Nephron progenitor cell (in vitro differentiated cells): Measurements from ENCODE around the gene ARHGEF7.

Source experiments
- DNase-seq: peaks from one replicate; pipeline ENCODE4 v3.0.0; 2021
- H3K27ac Mint-ChIP-seq: 2 replicates; pipeline ENCODE4 v1.8.0; 2021; ENCODE audit warnings: mild to moderate bottlenecking, moderate library complexity, mixed read lengths
- H3K27me3 Mint-ChIP-seq: 2 replicates; pipeline ENCODE4 v1.8.0; 2021; ENCODE audit warnings: mild to moderate bottlenecking, low read depth, mixed read lengths; ENCODE audit not compliant: poor library complexity
- H3K36me3 Mint-ChIP-seq: 2 replicates; pipeline ENCODE4 v1.8.0; 2021; ENCODE audit warnings: low read depth, mixed read lengths
- H3K4me1 Mint-ChIP-seq: 2 replicates; pipeline ENCODE4 v1.8.0; 2021; ENCODE audit warnings: mixed read lengths
- H3K4me3 Mint-ChIP-seq: 2 replicates; pipeline ENCODE4 v1.8.0; 2021; ENCODE audit warnings: mild to moderate bottlenecking, moderate library complexity, mixed read lengths
- H3K9me3 Mint-ChIP-seq: 2 replicates; pipeline ENCODE4 v1.8.0; 2021; ENCODE audit warnings: mild to moderate bottlenecking, moderate library complexity, mixed read lengths
- TF ChIP-seq, protein P1 (sequence below): fragments of 200-600 bp; sonication (generic); IDR thresholded peaks from 2 replicates; pipeline ENCODE4 v1.5.0; 2021; ENCODE audit warnings: antibody characterized with exemption

Gene ARHGEF7

DNA sequence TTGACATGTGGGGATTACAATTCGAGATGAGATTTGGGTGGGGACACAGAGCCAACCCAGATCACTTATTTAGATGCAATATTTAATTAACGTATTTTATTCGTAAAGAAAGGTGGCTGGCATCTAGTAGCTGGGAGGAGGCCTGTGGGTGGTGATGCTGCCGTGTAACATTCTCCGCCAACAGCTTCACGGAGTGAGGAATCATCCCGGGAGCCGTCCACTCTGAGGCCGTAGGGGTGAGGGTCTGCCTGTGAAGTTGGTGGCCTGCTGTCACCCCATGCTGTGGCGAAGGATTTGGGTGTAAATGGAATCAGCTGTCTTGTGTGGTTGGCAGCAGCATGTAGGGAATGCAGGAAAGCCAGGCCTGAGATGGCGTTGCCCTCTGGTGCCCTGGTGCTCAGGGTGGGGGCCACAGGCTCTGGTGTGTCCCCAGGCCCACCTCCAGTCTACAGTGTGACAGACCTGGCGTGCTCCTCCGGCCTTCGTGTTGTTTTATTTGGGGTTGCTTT is 202.0 kb downstream of the ARHGEF7 start:
- no peak overlapping the region for H3K27ac Mint-ChIP-seq
- H3K9me3 Mint-ChIP-seq: peaks cover 15% of the 10 kb centered on the region
- peaks cover 4% of the 10 kb centered on the region for H3K4me1 Mint-ChIP-seq
- peaks cover 2% of the 10 kb centered on the region for H3K27me3 Mint-ChIP-seq
- TF ChIP-seq, protein P1, sequence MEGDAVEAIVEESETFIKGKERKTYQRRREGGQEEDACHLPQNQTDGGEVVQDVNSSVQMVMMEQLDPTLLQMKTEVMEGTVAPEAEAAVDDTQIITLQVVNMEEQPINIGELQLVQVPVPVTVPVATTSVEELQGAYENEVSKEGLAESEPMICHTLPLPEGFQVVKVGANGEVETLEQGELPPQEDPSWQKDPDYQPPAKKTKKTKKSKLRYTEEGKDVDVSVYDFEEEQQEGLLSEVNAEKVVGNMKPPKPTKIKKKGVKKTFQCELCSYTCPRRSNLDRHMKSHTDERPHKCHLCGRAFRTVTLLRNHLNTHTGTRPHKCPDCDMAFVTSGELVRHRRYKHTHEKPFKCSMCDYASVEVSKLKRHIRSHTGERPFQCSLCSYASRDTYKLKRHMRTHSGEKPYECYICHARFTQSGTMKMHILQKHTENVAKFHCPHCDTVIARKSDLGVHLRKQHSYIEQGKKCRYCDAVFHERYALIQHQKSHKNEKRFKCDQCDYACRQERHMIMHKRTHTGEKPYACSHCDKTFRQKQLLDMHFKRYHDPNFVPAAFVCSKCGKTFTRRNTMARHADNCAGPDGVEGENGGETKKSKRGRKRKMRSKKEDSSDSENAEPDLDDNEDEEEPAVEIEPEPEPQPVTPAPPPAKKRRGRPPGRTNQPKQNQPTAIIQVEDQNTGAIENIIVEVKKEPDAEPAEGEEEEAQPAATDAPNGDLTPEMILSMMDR: no peak
- H3K36me3 Mint-ChIP-seq: peaks cover 24% of the 10 kb centered on the region
- H3K4me3 Mint-ChIP-seq: no peak overlapping the region
- no peak for DNase-seq

DNA sequence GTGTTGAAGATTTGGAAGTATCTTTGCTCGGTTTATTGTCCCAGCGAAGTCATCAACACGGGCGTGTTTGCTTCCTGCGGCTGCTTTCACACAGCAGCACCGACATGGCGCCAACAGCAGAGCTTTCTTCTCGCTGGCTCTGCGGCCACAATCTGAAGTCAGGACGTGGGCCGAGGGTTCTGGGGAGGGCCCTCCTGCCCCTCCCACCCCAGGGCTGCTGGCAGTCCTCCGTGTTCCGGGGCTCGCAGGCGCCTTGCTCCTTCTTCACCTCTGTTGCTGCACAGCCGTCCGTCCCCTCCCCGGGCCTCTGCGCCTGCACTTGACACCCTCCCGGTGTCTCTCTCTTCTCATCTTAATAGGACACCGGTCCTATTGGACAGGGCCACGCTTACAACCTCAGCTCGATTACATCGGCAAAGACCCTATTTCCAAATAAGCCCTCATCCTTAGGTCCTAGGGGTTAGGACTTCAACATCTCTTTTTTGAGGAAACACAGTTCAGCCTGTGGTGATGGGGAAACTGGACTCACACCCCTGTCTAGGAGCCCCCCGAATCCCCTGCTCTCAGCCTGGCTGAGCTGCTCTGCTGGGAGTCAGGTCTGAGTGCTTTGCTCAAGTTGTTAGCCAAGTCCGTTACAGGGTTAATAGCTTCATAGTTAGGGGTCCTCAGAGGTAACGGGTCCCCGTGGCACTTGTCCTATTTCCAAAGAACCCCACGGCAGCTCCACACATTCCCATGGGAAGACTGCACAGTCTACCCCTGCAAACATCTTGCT is 202.6 kb downstream of the ARHGEF7 start:
- no peak overlapping the region for H3K4me3 Mint-ChIP-seq
- H3K9me3 Mint-ChIP-seq: peaks cover 9% of the 10 kb centered on the region
- H3K27me3 Mint-ChIP-seq: peaks cover 2% of the 10 kb centered on the region
- H3K36me3 Mint-ChIP-seq: peaks cover 18% of the 10 kb centered on the region
- H3K4me1 Mint-ChIP-seq: peaks cover 4% of the 10 kb centered on the region
- TF ChIP-seq, protein P1: no peak
- no peak for DNase-seq
- H3K27ac Mint-ChIP-seq: peak overlapping the region; percentile 57

DNA sequence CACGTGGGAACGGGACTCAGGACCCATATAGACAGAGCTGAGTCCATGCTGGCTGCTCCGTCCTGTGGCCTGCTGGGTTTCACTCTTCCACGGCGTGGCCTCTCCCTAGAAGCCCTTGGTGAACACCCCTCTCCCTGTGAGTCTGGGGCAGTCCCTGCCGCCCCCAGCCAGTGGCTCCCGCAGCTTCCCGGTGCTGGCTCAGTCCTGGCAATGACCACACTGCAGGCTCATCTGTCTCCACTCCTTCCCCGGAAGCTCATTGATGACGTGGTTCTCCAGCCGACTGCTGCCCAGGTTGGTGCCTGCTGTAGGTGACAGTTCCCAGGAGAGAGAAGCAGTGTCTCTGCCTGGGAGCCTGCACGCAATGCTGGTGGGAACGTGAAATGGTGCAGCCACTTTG is 203.3 kb downstream of the ARHGEF7 start:
- TF ChIP-seq, protein P1: no peak
- Mint-ChIP-seq H3K4me3 (no peak overlapping the region), H3K27me3 (no peaks in the 10 kb centered on the region), H3K36me3 (peaks cover 11% of the 10 kb centered on the region), H3K4me1 (peaks cover 8% of the 10 kb centered on the region), H3K9me3 (peaks cover 3% of the 10 kb centered on the region), H3K27ac (peak overlapping the region; percentile 57)
- no peak for DNase-seq

DNA sequence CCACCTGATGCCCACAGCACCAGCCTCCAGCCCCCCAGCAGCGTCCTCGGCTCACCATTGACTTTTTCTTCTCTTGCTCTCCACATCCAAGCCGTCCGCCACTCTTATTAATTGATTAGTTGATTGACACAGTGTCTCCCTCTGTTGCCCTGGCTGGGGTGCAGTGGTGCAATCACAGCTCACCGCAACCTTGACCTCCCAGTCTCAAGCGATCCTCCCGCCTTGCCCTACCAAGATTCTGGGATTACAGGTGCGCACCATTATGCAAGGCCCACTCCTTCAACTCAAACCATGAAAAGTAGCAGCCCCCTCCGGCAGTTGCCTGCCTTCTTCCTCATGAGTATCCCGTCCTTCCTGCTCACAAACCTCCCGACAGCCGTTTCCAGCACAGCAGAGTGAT is 204.4 kb downstream of the ARHGEF7 start:
- Mint-ChIP-seq H3K27me3 (no peaks in the 10 kb centered on the region), H3K36me3 (peaks cover 5% of the 10 kb centered on the region), H3K9me3 (no peaks in the 10 kb centered on the region), H3K4me3 (no peak overlapping the region), H3K4me1 (peaks cover 18% of the 10 kb centered on the region), H3K27ac (no peak overlapping the region)
- TF ChIP-seq, protein P1: no peak
- DNase-seq: no peak

DNA sequence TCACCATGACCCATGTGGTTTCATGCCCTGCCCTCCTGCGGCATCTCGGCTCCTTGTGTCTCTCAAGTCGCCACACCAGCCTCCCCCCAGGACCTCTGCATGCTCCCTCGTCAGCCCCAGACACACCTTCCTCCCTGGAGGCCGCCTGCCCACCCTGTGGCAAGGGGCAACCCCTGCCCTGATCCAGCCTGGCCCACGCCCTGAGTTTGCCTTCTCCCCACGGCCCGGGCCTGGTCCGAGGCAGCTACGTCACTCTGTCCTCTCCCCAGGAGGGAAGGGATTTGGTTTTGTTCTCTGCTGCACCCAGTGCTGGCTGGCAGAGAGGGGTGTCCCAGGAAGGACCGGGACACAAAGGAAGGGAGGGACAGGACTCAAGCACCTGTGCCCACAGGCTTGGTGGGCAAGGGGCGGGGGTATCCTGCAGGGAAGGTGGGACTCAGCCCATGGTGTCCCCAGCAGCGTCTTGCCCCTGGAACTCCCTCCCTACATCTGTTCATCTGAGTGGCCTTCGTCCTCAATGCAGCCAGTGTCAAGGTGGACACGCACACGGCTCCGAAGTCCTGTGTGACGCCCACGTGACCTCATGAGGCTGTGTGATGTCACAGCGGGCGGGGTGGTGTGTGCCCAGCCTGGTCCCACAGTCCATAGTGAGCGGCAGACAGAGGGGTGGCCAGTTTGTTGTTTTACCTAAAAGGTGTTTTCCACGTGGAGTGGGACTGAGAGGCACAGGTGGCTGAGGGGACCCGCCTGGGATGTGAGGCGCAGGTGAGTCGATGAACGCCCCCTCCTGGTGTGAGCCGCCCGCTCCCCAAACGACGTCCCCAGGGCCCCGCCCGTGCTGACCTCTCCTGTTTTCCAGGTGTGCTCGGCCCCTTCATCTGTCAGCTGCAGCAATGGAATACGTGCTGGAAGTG is 205.1 kb downstream of the ARHGEF7 start, which contains the start of gene TEX29:
TSS of gene TEX29 (plus strand) at position 645 of the 914 bp plus-strand sequence. CDS start at position 894, 249 bp downstream.
- H3K9me3 Mint-ChIP-seq: no peaks in the 10 kb centered on the region
- no peak for DNase-seq
- peaks cover 5% of the 10 kb centered on the region for H3K36me3 Mint-ChIP-seq
- peaks cover 24% of the 10 kb centered on the region for H3K4me1 Mint-ChIP-seq
- no peak within 1 kb of the TSS for H3K27ac Mint-ChIP-seq
- no peaks in the 10 kb centered on the region for H3K27me3 Mint-ChIP-seq
- TF ChIP-seq, protein P1: no peak
- no peak within 1 kb of the TSS for H3K4me3 Mint-ChIP-seq
